GM12864 (cell line): Measurements from ENCODE around the gene DDO.

ENCODE experiments used
- DNase-seq: peaks from one replicate; pipeline ENCODE4 v3.0.0-alpha.2; 2011; ENCODE audit warnings: low read depth
- H3K4me3 ChIP-seq: 2 replicates; pipeline ENCODE4 v1.5.1; 2011; ENCODE audit warnings: mild to moderate bottlenecking, low read depth, low read length, control low read depth
- TF ChIP-seq, protein P1 (sequence below): IDR thresholded peaks from 2 replicates; pipeline ENCODE4 v1.5.1; 2011; ENCODE audit warnings: low read depth, mild to moderate bottlenecking, moderate library complexity, low read length, control low read depth, inconsistent platforms; ENCODE audit errors: missing control alignments

Gene DDO

DNA sequence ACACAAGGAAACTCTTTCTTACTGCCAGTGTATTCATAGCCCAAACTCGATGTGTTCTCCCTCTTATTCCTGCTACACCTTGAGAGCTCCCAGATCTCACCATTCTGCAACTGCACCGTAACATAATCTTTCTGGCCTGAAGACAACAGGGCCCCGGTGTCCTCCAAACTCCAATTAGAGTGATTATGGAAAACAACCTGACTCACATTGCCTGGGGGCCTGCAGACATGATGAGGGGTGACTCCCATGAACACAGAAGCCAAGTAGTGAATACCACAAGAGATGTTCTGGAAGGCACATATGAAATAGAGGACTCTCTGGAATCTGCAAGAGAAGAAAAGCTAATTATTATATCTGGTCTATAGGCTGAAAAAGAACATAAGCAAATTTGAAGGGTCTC lies 41.3 kb upstream of the DDO start:
- DNase-seq: no peak
- no peak overlapping the region for H3K4me3 ChIP-seq
- TF ChIP-seq, protein P1, sequence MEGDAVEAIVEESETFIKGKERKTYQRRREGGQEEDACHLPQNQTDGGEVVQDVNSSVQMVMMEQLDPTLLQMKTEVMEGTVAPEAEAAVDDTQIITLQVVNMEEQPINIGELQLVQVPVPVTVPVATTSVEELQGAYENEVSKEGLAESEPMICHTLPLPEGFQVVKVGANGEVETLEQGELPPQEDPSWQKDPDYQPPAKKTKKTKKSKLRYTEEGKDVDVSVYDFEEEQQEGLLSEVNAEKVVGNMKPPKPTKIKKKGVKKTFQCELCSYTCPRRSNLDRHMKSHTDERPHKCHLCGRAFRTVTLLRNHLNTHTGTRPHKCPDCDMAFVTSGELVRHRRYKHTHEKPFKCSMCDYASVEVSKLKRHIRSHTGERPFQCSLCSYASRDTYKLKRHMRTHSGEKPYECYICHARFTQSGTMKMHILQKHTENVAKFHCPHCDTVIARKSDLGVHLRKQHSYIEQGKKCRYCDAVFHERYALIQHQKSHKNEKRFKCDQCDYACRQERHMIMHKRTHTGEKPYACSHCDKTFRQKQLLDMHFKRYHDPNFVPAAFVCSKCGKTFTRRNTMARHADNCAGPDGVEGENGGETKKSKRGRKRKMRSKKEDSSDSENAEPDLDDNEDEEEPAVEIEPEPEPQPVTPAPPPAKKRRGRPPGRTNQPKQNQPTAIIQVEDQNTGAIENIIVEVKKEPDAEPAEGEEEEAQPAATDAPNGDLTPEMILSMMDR: no peak

DNA sequence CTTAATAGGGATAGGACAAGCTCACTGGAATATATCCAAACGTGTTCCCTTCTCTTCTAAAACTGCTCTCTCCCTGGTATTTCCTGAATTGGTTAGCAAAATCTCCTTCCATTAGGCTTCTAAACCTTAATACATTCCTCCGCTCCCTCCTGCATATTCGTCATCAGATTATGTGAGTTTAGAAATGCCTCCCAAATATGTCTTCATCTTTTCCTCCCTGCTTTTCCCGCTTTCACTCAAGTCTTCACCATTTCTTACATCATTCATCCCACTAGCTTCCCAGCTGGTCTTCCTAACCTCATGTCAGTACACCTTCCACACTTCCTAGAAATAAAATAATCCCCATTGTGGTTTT lies 34.1 kb upstream of the DDO start:
- H3K4me3 ChIP-seq: no peak overlapping the region
- TF ChIP-seq, protein P1: no peak

DNA sequence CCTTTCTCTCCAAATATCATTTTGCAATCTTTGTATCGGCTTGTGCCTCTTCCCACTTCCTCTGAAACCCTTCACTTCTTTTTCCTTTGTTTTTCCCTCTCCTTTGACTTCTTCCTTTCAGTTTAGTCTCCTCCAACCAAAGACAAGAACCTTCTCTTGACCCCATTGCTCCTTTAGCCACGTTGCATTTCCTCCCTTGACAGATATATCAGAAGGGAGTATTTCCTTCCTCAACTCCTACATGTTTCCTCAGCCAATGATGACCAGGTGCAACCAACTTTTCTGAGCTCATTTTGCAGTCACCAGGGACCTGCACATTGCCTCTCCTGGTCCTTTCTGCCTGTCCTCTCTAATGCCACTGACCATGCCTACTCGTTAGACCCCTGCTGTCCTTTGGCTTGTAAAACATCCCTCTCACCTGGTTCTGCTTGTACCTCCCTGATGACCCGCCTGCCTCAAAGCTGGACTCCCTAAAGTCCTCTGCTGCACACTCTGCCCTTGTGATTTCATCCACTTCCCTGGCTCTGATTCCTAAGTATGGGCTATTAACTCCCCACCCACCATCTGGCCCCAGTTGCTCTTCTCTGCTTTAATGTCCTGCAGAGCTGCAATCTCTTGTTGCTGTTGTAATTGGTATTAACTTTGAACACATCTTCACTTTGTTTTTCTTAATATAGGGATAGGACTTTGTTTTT lies 33.6 kb upstream of the DDO start:
- no peak overlapping the region for H3K4me3 ChIP-seq
- TF ChIP-seq, protein P1: no peak
- no peak for DNase-seq

More for the DNA sequence above, 34.1 kb upstream of the DDO start:
- no peak for DNase-seq

DNA sequence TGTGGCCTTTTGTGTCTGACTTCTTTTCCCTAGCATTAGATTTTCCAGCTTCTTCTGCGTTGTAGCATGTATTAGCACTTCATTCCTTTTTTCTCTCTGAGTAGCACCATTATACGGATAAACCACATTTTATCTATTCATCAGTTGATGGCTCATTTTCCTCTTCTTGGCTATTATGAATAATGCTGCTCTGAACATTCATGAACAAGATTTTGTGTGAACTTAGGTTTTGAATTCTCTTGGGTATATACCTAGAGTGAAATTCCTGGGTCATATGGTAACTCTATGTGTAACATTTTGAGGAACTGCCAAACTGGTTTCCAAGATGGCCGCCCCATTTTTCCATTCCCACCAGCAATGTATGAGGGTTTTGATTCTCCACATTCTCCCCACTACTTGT lies 32.4 kb upstream of the DDO start:
- no peak for DNase-seq
- TF ChIP-seq, protein P1: no peak
- no peak overlapping the region for H3K4me3 ChIP-seq

DNA sequence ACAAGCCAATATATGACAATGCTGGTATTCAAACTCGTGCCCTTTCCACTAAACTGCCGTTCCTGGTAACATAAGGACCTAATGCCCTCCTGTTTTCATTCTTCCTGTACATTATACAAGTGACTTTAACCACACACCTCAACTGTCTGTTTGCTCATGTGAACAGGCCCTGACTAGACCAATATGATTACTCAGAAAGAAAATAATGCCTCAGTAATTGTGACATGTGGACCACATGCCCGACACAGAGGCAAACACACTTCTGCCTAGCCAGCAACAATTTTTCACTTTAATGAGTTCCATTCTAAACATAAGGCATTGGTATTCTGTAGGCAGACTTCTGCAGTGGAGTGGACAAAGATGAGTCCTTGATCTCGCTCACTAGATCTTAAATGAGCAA lies 31.0 kb upstream of the DDO start:
- TF ChIP-seq, protein P1: no peak
- DNase-seq: no peak
- no peak overlapping the region for H3K4me3 ChIP-seq

DNA sequence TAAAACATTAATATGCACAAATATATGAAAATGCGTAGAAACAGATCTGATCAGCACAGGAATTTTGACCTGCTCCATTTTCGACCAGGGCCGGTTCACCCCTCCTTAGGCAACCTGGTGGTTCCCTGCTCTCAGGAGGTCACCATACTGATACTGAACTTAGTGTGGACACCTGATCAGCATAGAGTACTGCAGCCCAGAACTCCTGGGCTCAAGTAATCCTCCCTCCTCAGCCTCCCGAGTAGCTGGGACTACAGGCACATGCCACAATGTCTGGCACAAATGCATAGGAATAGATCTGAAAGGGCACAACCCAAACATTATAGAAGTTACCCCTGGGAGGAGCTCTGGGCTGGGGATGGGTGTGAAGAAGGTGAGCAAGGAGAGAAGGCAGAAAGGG lies 24.7 kb upstream of the DDO start:
- TF ChIP-seq, protein P1: no peak
- H3K4me3 ChIP-seq: no peak overlapping the region
- no peak for DNase-seq

DNA sequence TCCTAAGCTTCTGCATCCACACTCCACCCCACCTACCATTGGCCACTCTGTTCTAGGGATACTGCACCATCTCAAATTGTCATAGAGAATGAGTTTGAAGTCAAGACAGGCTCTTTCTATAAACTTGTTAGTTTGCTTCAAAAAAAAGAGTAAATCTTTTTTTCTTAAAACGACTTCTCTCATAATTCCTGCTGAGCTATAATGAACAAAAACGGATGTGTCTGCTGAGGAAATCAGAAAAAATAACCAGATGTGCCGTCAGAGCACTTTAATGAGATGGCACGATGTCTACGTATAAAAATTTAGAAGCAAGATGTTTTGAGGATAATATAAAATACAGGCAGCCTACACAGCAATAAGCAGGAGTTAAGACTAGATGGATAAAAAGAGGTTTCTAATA lies 24.0 kb upstream of the DDO start:
- no peak overlapping the region for H3K4me3 ChIP-seq
- no peak for DNase-seq
- TF ChIP-seq, protein P1: no peak
